Activated naive CD4-positive, alpha-beta T cell (primary cell): ENCODE data around the gene MRPL1.
"Not testable (repeated sequence)": the region's sequence is repeated elsewhere in the genome, so short reads cannot be mapped to it uniquely, and the experiment has no call there.

Experiments used
- DNase-seq, 4 experiments: peaks; one replicate each; lab custom pipeline; 2025; lab: John Stamatoyannopoulos, UW

The MRPL1 gene

DNA sequence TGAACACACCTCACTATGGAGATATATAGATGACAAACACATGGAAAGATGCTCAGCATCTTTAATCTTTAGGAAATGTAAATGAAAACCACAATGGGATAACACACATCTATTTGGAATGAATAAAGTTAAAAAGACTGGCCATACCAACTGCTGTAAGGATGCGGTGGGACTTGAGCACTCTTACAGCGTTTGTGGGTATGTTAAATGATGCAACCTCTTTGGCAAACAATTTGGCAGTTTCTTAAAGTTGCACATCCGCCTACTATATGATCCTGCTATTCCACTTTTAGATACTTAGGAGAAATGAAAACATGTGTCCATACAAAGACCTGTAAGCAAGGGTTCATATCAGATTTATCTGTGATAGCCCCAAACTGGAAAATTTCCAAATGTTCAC lies 50.7 kb downstream of the MRPL1 start:
- no peak for DNase-seq

DNA sequence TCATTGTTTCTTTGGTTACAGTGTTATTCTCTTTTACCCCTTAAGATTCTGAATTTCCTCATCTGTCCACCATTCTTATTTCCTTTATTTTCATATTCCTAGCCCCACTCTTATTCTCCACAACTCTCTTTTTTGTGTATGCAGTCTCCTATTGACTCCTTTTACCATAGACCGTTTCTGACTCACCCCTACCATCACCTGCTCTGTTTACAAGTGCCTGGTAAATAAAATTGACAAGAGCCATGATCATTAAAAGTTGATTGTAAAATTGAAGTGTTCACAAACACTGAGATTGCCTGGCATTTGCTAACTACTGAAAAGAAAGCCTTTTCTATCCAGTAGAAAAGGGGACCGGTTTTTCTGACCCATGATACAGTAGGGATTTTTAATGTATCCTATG lies 54.4 kb downstream of the MRPL1 start:
- DNase-seq = no peak

GRCh38 chr4:77917601-77918000 lies 55.0 kb downstream of the MRPL1 start:
- DNase-seq = no peak

- DNase-seq = no peak
Observed at GRCh38 chr4:77920371-77920770, 57.7 kb downstream of the MRPL1 start.

- DNase-seq = no peak
Observed at GRCh38 chr4:77921701-77922100, 59.1 kb downstream of the MRPL1 start.

GRCh38 chr4:77922158-77923094 lies 59.8 kb downstream of the MRPL1 start:
- no peak for DNase-seq

DNA sequence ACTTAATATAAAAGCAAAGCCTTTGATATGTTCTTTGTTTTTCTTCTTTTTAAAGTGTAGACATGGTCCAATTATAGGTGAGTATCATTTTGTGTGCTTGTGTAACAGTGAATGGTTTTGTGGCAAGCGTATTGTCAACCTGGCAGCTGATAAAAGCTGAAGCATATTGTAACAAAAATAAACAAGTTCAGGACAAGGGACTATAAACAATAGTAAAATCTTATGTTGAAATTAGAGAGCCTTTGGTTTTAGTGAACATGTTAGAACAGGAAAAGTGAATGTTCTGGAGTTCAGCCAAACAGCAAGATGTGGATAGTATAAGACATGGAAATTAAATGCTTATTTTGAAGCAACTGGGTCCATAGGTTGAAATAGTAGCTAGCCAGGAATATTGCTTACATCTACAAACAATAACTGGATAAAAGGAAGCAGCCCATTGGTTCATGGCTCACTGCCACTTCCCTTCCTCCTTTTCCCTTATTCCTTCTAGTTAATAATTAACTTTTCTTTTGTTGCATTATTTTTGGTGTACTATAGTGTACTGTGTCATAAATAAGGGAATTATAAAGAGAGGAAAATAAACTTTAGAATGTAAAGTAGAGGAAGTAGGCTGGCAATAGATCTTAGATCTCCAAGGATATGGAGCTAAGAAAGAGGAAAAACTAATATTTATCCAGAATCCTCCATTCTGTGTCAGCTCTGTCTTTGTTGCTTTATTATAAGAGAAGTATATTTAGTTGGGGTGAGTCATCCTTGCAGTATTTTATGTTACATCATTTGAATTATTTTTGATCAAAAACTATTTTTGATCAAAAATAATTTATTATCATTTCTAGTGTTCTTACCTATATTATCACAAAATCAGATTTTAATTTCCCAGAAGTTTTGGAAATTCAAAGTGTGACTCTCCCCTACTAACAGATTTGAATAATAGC lies 65.6 kb downstream of the MRPL1 start:
- no peak for DNase-seq

GRCh38 chr4:77930154-77930639 lies 67.6 kb downstream of the MRPL1 start:
- no peak for DNase-seq

GRCh38 chr4:77930876-77931275 lies 68.2 kb downstream of the MRPL1 start:
- DNase-seq = no peak

GRCh38 chr4:77931452-77932135 lies 69.0 kb downstream of the MRPL1 start:
- no peak for DNase-seq

DNA sequence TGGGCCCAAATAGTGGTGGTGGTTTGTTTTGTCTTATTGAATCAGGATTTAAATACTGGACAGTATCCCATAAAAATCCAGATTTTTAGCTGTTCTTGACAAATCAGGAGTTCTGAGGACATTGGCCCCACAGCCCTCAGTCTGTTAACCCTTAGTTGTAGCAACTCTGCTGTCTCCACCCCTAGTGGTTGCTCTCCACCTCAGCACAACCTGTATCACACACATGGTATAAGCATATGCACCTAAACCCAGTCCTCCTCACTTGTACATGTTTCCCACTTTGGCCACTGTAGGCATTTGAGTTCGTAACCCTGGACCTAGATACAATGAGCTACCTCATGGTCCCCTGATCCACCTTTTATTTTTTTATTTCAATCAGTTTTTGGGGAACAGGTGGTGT lies 75.9 kb downstream of the MRPL1 start:
- no peak for DNase-seq

- DNase-seq = not testable (repeated sequence)
Observed at GRCh38 chr4:77945929-77946328, 83.3 kb downstream of the MRPL1 start.

GRCh38 chr4:77950203-77950602 lies 87.6 kb downstream of the MRPL1 start:
- DNase-seq = no peak

DNA sequence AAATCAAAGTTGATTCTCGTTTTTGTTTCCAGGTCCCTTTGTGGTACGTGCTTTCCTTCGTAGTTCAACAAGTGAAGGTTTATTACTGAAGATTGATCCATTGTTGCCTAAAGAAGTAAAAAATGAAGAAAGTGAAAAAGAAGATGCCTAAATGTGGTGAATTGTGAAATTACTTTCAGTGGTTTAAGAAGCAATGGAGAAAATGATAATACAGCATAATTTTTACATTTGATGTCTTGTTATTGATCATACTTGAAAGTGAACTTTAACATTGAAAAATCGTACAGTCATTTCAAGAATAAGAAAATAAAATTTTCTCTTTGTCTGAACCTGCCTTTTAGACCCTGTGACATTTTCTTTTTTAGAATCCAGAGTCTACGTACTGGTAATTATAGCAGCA lies 89.8 kb downstream of the MRPL1 start:
- DNase-seq = no peak

- no peak for DNase-seq
Observed at GRCh38 chr4:77954690-77955089, 92.1 kb downstream of the MRPL1 start.

DNA sequence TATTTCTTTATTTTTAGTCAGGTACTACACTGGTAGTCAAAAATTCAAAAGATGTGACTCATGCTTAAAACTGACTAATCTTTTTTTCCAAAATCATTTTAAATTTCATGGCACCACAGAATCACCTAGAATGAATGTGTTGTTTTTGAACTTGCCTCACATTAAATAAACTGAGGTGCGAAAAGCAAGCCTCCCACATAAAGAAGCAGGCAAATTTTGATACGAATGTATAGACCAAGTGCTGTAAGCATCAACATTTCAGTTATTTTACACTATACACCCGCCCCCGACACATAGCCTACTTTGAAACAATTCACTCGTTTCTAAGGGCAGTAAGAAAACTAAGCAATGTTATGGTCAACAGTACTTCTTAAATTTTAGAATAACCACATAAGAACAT lies 94.3 kb downstream of the MRPL1 start:
- no peak for DNase-seq

DNA sequence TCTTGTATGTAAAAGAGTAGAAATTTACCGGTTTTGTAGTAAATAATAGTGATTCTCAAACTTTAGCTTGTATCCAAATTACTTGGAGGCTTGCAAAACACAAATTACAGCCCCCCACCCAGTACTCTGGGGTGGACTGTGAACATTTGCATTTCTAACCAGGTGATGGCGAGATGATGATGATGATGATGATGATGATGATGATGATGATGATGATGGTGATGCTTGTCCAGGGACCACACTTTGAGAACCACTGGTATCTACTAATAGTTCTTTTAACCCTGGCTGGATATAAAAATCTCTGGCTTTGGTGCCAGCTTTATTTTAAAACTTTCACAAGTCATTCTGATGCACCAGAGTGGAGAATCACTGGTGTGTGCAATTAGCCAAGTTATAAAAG lies 96.3 kb downstream of the MRPL1 start:
- no peak for DNase-seq

- no peak for DNase-seq
Observed at GRCh38 chr4:77959566-77960338, 97.1 kb downstream of the MRPL1 start.

DNA sequence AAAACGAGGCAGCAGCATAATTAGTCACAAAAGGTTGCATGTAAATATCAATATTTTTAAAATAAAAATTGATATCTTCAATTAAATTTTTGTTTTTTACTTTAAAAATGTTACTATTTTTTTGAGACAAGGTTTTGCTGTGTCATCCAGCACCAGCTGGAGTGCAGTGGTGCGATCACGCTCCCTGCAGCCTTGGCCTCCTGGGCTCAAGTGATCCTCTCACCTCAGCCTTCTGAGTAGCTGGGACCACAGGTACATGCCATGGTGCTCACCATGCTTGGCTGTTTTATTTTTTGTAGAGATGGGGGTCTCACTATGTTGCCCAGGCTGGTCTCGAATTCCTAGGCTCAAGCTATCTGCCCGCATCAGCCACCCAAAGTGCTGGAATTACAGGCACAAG lies 97.7 kb downstream of the MRPL1 start:
- DNase-seq = no peak

DNA sequence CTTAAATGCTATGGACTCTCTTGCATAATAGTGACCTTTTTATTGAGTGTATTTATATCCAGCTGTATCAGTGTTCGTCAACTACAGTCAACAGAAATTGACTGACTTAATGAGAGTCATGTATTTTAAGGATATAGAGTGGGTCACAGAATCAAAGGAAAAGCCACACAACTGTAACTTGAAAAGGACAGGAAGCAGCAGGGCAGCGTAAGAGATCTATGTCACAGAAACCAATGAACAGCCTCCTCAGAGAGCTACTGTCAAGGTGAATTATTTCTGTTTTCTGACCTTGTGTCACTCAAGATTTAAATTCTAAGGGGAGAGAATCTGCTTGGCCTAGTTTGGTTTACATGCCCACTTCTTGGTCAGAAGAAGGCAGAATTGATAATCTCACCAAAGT lies 100.4 kb downstream of the MRPL1 start:
- DNase-seq = no peak

DNA sequence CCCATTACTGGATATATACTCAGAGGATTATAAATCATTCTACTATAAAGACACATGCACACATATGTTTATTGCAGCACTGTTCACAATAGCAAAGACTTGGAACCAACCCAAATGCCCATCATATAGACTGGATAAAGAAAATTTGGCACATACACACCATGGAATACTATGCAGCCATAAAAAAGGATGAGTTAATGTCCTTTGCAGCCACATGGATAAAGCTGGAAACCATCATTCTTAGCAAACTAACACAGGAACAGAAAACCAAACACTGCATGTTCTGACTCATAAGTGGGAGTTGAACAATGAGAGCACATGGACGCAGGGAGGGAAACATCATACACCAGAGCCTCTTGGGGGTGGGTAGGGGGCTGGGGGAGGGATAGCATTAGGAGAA lies 111.0 kb downstream of the MRPL1 start:
- DNase-seq = not testable (repeated sequence)
